WERI-Rb-1 (cell line): Measurements from ENCODE around the gene ANKRD35.
"Not testable (repeated sequence)": the region's sequence is repeated elsewhere in the genome, so short reads cannot be mapped to it uniquely, and the experiment has no call there.

Experiments used
- DNase-seq: peaks from one replicate; pipeline ENCODE4 v3.0.0-alpha.2; 2020
- H3K27ac ChIP-seq: fragments of 250-450 bp; sonication (Bioruptor Pico); 2 replicates; pipeline ENCODE4 v1.5.1; 2020; ENCODE audit warnings: mild to moderate bottlenecking, moderate library complexity
- H3K27me3 ChIP-seq: fragments of 250-450 bp; sonication (Bioruptor Pico); 2 replicates; pipeline ENCODE4 v1.5.1; 2021; ENCODE audit warnings: mild to moderate bottlenecking, low read depth, moderate library complexity; ENCODE audit not compliant: insufficient read depth, severe bottlenecking
- H3K36me3 ChIP-seq: fragments of 250-450 bp; sonication (Bioruptor Pico); 2 replicates; pipeline ENCODE4 v1.5.1; 2020; ENCODE audit warnings: mild to moderate bottlenecking, moderate library complexity
- H3K4me3 ChIP-seq: 2 replicates; pipeline ENCODE4 v1.5.1; 2011; ENCODE audit warnings: low read depth, mild to moderate bottlenecking, control low read depth, low read length
- H3K9me3 ChIP-seq: fragments of 250-450 bp; sonication (Bioruptor Pico); 2 replicates; pipeline ENCODE4 v1.5.1; 2021; ENCODE audit warnings: mild to moderate bottlenecking, moderate library complexity; ENCODE audit not compliant: severe bottlenecking
- CTCF ChIP-seq: IDR thresholded peaks from 2 replicates; pipeline ENCODE4 v1.5.1; 2011; ENCODE audit warnings: low read depth, mild to moderate bottlenecking, control low read depth, inconsistent platforms, low read length

Gene ANKRD35

GRCh38 chr1:145845514-145846161 is 40.0 kb downstream of the ANKRD35 start, which contains the start of gene NUDT17:
TSS of gene NUDT17 (plus strand) at chr1:145845630. CDS start at chr1:145845641, 11 bp downstream.
- TF ChIP-seq CTCF, result peak; percentile 99
- Histone ChIP-seq H3K36me3 (peaks cover 67% of the 10 kb centered on the region), H3K27ac (peak within 1 kb of the TSS; percentile 49), H3K4me3 (peak within 1 kb of the TSS; percentile 57), H3K27me3 (no peaks in the 10 kb centered on the region), H3K9me3 (no peaks in the 10 kb centered on the region)
- peak; percentile 95 for DNase-seq

GRCh38 chr1:145845144-145845513 is 40.5 kb downstream of the ANKRD35 start:
- no peak for DNase-seq
- no peak for TF ChIP-seq CTCF
- Histone ChIP-seq H3K27ac (no peak overlapping the region), H3K9me3 (no peaks in the 10 kb centered on the region), H3K36me3 (peaks cover 67% of the 10 kb centered on the region), H3K4me3 (peak overlapping the region; percentile 57), H3K27me3 (no peaks in the 10 kb centered on the region)

- TF ChIP-seq CTCF, result no peak
- no peak overlapping the region for H3K4me3 ChIP-seq
- H3K36me3 ChIP-seq, result peaks cover 67% of the 10 kb centered on the region
- no peaks in the 10 kb centered on the region for H3K9me3 ChIP-seq
- H3K27me3 ChIP-seq, result no peaks in the 10 kb centered on the region
- no peak for DNase-seq
- no peak overlapping the region for H3K27ac ChIP-seq
These were observed 42.6 kb downstream of the ANKRD35 start for GRCh38 chr1:145843031-145843430.

GRCh38 chr1:145837656-145838055 is 48.0 kb downstream of the ANKRD35 start:
- no peak for TF ChIP-seq CTCF
- H3K27me3 ChIP-seq, result no peaks in the 10 kb centered on the region
- no peak for DNase-seq
- H3K9me3 ChIP-seq, result no peaks in the 10 kb centered on the region
- H3K4me3 ChIP-seq, result no peak overlapping the region
- no peak overlapping the region for H3K27ac ChIP-seq
- H3K36me3 ChIP-seq, result peaks cover 100% of the 10 kb centered on the region

- H3K27ac ChIP-seq, DNase-seq, H3K9me3 ChIP-seq, H3K27me3 ChIP-seq, H3K4me3 ChIP-seq: not testable (repeated sequence)
- peaks cover 98% of the 10 kb centered on the region for H3K36me3 ChIP-seq
These were observed 54.9 kb downstream of the ANKRD35 start for GRCh38 chr1:145830810-145831209.

- TF ChIP-seq CTCF, result no peak
These were observed 57.2 kb downstream of the ANKRD35 start for GRCh38 chr1:145828367-145829026.

More at GRCh38 chr1:145828367-145829026, 57.2 kb downstream of the ANKRD35 start:
- Histone ChIP-seq H3K36me3 (peaks cover 90% of the 10 kb centered on the region), H3K27me3 (no peaks in the 10 kb centered on the region), H3K9me3 (no peaks in the 10 kb centered on the region), H3K27ac (peak overlapping the region; percentile 60), H3K4me3 (no peak overlapping the region)
- no peak for DNase-seq
